Esophagus muscularis mucosa (tissue), 4 donors: ENCODE data around the gene SLC35B2. TPM values are rescaled to one million over a fixed set of nuclear protein-coding genes. Genes with fewer than 3 reads are reported as not detected.

Source experiments
- small RNA-seq, 3 donors: library from RNA; depleted of rRNA; stranded (forward); fragments of <200 nt; gene quantifications; one replicate each; pipeline ENCODE3, GENCODE V24; 2016
- total RNA-seq, 4 donors: library from RNA; depleted of rRNA; stranded (reverse); fragments of >200 nt; gene quantifications; one replicate each; pipeline versions ENCODE4 v1.1.0 to v1.2.1, GENCODE V29; 2016

SLC35B2 gene
- total RNA-seq, 4 donors from 2014 or later = 22.8 to 37.9 (median 32.6) TPM

Small RNA genes within 50 kb of the gene (small RNA-seq; reads per million reads assigned to genes)
- 0 reads per million in 3 donors for gene RN7SL811P

Other genes with a start within 250 kb of the SLC35B2 start
- gene MRPL14, start 130.1 kb downstream of the SLC35B2 start, total RNA-seq = 10 to 100 TPM; 30.3 to 44.2 (median 41.1) TPM
- 10 to 100 TPM; 18.2 to 31.1 (median 23.3) TPM for gene TMEM63B, start 130.0 kb downstream of the SLC35B2 start, total RNA-seq
- gene CAPN11, start 98.7 kb downstream of the SLC35B2 start, total RNA-seq = under 1 TPM in 3 of 4 donors, not detected in 1; 0.39 to 0.83 (median 0.50) TPM
- not detected for gene MYMX, start 40.6 kb downstream of the SLC35B2 start, total RNA-seq
- gene SLC29A1, start 33.9 kb downstream of the SLC35B2 start, total RNA-seq = 100 to 1,000 TPM in 3 of 4 donors, 10 to 100 TPM in 1; 68.9 to 159 (median 138) TPM
- 100 to 1,000 TPM; 356 to 729 (median 499) TPM for gene HSP90AB1, start 10.4 kb downstream of the SLC35B2 start, total RNA-seq
- gene NFKBIE, start 8.0 kb upstream of the SLC35B2 start, total RNA-seq = 10 to 100 TPM in 1 of 4 donors, 1 to 10 TPM in 3; 7.0 to 10.4 (median 8.5) TPM
- under 1 TPM; 0.39 to 0.98 (median 0.46) TPM for gene TMEM151B, start 12.9 kb upstream of the SLC35B2 start, total RNA-seq
- gene AARS2, start 55.8 kb upstream of the SLC35B2 start, total RNA-seq = 10 to 100 TPM in 1 of 4 donors, 1 to 10 TPM in 3; 6.6 to 10.2 (median 7.8) TPM
- gene SPATS1, start 85.1 kb upstream of the SLC35B2 start, total RNA-seq = not detected
- 10 to 100 TPM; 18.4 to 25.4 (median 21.9) TPM for gene CDC5L, start 130.2 kb upstream of the SLC35B2 start, total RNA-seq